IMR-90 (cell line): ENCODE results near the gene SCFD2. TPM values are rescaled to one million over a fixed set of nuclear protein-coding genes. Genes with fewer than 3 reads are reported as not detected.

Source experiments
- ATAC-seq: fragments of 200-7000 bp; cut with Tn5 transposase; 2 replicates; pipeline ENCODE4 v1.9.1; 2020; ENCODE audit warnings: low read depth, mild to moderate bottlenecking, moderate library complexity
- BruUV-seq: library from RNA; stranded (reverse); fragments of 400-500 nt; replicated peaks from 2 replicates; lab custom pipeline; 2021; lab: Mats Ljungman, UMichigan
- CTCF ChIA-PET: fragments of 300-600 bp; formaldehyde crosslinking; extraction: SDS; loops from one replicate; lab custom pipeline; 2021; ENCODE audit warnings: antibody characterized with exemption; lab: Yijun Ruan, JAX
- POLR2A ChIA-PET: fragments of 300-600 bp; sonication (Branson Sonifier 250); formaldehyde crosslinking; loops from one replicate; lab custom pipeline; 2022; ENCODE audit warnings: antibody characterized with exemption; ENCODE audit not compliant: unreplicated experiment; lab: Charles Lee
- DNase-seq: peaks from one replicate; pipeline ENCODE4 v3.0.0; 2013
- H2AFZ ChIP-seq: replicated peaks from 2 replicates; pipeline ENCODE3; 2013; ENCODE audit warnings: low read length, mild to moderate bottlenecking; ENCODE audit not compliant: poor library complexity
- H2AK5ac ChIP-seq: 2 replicates; pipeline ENCODE4 v1.6.1; 2013; ENCODE audit warnings: low read depth, low read length, inconsistent platforms
- H2AK9ac ChIP-seq: replicated peaks from 2 replicates; pipeline ENCODE3; 2013; ENCODE audit warnings: mild to moderate bottlenecking, low read depth, low read length, moderate library complexity; ENCODE audit not compliant: poor library complexity
- H2BK120ac ChIP-seq: 2 replicates; pipeline ENCODE4 v1.6.1; 2013; ENCODE audit warnings: low read depth, low read length, inconsistent platforms
- H2BK15ac ChIP-seq: 3 replicates; pipeline ENCODE4 v1.6.1; 2013; ENCODE audit warnings: low read depth, low read length, inconsistent platforms
- H2BK20ac ChIP-seq: 2 replicates; pipeline ENCODE4 v1.6.1; 2013; ENCODE audit warnings: low read depth, mild to moderate bottlenecking, inconsistent platforms, low read length, moderate library complexity
- H2BK5ac ChIP-seq: 2 replicates; pipeline ENCODE4 v1.6.1; 2013; ENCODE audit warnings: mild to moderate bottlenecking, low read depth, low read length, inconsistent platforms; ENCODE audit not compliant: poor library complexity, severe bottlenecking
- H3K14ac ChIP-seq: replicated peaks from 2 replicates; pipeline ENCODE4 v1.6.1; 2013; ENCODE audit warnings: low read depth, low read length, inconsistent platforms
- H3K18ac ChIP-seq: 2 replicates; pipeline ENCODE4 v1.6.1; 2013; ENCODE audit warnings: low read depth, low read length, control low read depth
- H3K23ac ChIP-seq: 2 replicates; pipeline ENCODE4 v1.6.1; 2013; ENCODE audit warnings: low read depth, low read length, inconsistent platforms
- H3K27ac ChIP-seq: 2 replicates; pipeline ENCODE4 v1.5.1; 2013; ENCODE audit warnings: mild to moderate bottlenecking, control low read depth, low read length; ENCODE audit not compliant: insufficient read depth
- H3K27me3 ChIP-seq: 2 replicates; pipeline ENCODE4 v1.6.1; 2013; ENCODE audit warnings: low read length; ENCODE audit not compliant: control insufficient read depth, insufficient read depth
- H3K36me3 ChIP-seq: 2 replicates; pipeline ENCODE4 v1.6.1; 2013; ENCODE audit warnings: low read length, mixed read lengths; ENCODE audit not compliant: control insufficient read depth, insufficient read depth
- H3K4ac ChIP-seq: 2 replicates; pipeline ENCODE4 v1.6.1; 2013; ENCODE audit warnings: low read depth, low read length, inconsistent platforms
- H3K4me1 ChIP-seq: 2 replicates; pipeline ENCODE4 v1.6.1; 2013; ENCODE audit warnings: low read length, mixed read lengths; ENCODE audit not compliant: control insufficient read depth, insufficient read depth
- H3K4me2 ChIP-seq: 2 replicates; pipeline ENCODE4 v1.6.1; 2013; ENCODE audit warnings: low read depth, mild to moderate bottlenecking, control low read depth, low read length, moderate library complexity
- H3K4me3 ChIP-seq: 2 replicates; pipeline ENCODE4 v1.5.1; 2013; ENCODE audit warnings: low read depth, mild to moderate bottlenecking, control low read depth, low read length, moderate library complexity; ENCODE audit not compliant: insufficient read depth
- H3K56ac ChIP-seq: 2 replicates; pipeline ENCODE4 v1.6.1; 2013; ENCODE audit warnings: low read length, inconsistent platforms; ENCODE audit not compliant: insufficient read depth; ENCODE audit errors: extremely low read depth
- H3K79me1 ChIP-seq, 2 experiments: 2 replicates each; pipeline ENCODE4 v1.6.1; 2013; ENCODE audit warnings: low read length in 2 of 2, inconsistent platforms in 1 of 2, low read depth in 1 of 2
- H3K9ac ChIP-seq: 2 replicates; pipeline ENCODE4 v1.6.1; 2013; ENCODE audit warnings: low read depth, low read length, control low read depth
- H3K9me1 ChIP-seq: 2 replicates; pipeline ENCODE4 v1.6.1; 2013; ENCODE audit warnings: low read length, inconsistent platforms; ENCODE audit not compliant: insufficient read depth
- H3K9me3 ChIP-seq: 2 replicates; pipeline ENCODE4 v1.6.1; 2013; ENCODE audit warnings: low read length; ENCODE audit not compliant: control insufficient read depth, insufficient read depth
- H4K20me1 ChIP-seq: 2 replicates; pipeline ENCODE4 v1.6.1; 2013; ENCODE audit warnings: low read length, inconsistent platforms; ENCODE audit not compliant: insufficient read depth
- H4K5ac ChIP-seq: 2 replicates; pipeline ENCODE4 v1.6.1; 2013; ENCODE audit warnings: mild to moderate bottlenecking, low read depth, low read length, control low read depth
- H4K8ac ChIP-seq, 2 experiments: 2 replicates each; pipeline ENCODE4 v1.6.1; 2013; ENCODE audit warnings: low read depth in 2 of 2, low read length in 2 of 2, control low read depth in 1 of 2, inconsistent platforms in 1 of 2
- H4K91ac ChIP-seq: 2 replicates; pipeline ENCODE4 v1.6.1; 2013; ENCODE audit warnings: low read depth, low read length, inconsistent platforms; ENCODE audit not compliant: insufficient read depth
- BHLHE40 ChIP-seq: fragments of 150-350 bp; IDR thresholded peaks from 2 replicates; pipeline ENCODE4 v1.6.1; 2016; ENCODE audit warnings: mild to moderate bottlenecking, low read depth, low read length
- CHD1 ChIP-seq: IDR thresholded peaks from 2 replicates; pipeline ENCODE4 v1.6.1; 2012; ENCODE audit warnings: low read depth, low read length, improper control_type of control experiment
- ELK1 ChIP-seq: fragments of 150-350 bp; IDR thresholded peaks from 2 replicates; pipeline ENCODE4 v1.6.1; 2016; ENCODE audit warnings: low read depth, mild to moderate bottlenecking, low read length, moderate library complexity, borderline replicate concordance
- FOS ChIP-seq: fragments of 150-350 bp; IDR thresholded peaks from 2 replicates; pipeline ENCODE4 v1.6.1; 2016; ENCODE audit warnings: low read depth, low read length
- MAFK ChIP-seq: IDR thresholded peaks from 2 replicates; pipeline ENCODE4 v1.6.1; 2012; ENCODE audit warnings: low read depth, low read length, improper control_type of control experiment
- MXI1 ChIP-seq: IDR thresholded peaks from 2 replicates; pipeline ENCODE4 v1.6.1; 2012; ENCODE audit warnings: low read depth, mild to moderate bottlenecking, low read length, moderate library complexity, borderline replicate concordance
- NFE2L2 ChIP-seq: fragments of 150-350 bp; IDR thresholded peaks from 2 replicates; pipeline ENCODE4 v1.6.1; 2016; ENCODE audit warnings: low read depth, mild to moderate bottlenecking, low read length
- SMC3 ChIP-seq: fragments of 150-350 bp; IDR thresholded peaks from 2 replicates; pipeline ENCODE4 v1.6.1; 2016; ENCODE audit warnings: low read depth, mild to moderate bottlenecking, antibody characterized with exemption, low read length, moderate library complexity
- WGBS, 2 experiments: methylation state at CpG; one replicate each; pipeline versions ENCODE4 v1.1.5 to v1.1.7; 2013; ENCODE audit warnings: missing lambda C conversion rate in 2 of 2; ENCODE audit not compliant: insufficient read length in 1 of 2; ENCODE audit errors: extremely low coverage in 2 of 2; 5-methylcytosine and 5-hydroxymethylcytosine counted together
- dilution Hi-C: fragments of 300-500 bp; cut with HindIII; formaldehyde crosslinking; loops from one replicate; pipeline ENCODE4 v1.14.3; 2018; ENCODE audit warnings: low sequenced_read_pairs; ENCODE audit not compliant: unreplicated experiment
- in situ Hi-C: fragments of 300-500 bp; cut with MboI; formaldehyde crosslinking; loops from 3 replicates; pipeline ENCODE4 v1.14.3; 2019; ENCODE audit warnings: low sequenced_read_pairs, inconsistent platforms, mixed read lengths
- intact Hi-C: fragments of 100-400 bp; cut with micrococcal nuclease; formaldehyde crosslinking; loops from 2 replicates; pipeline ENCODE4 v1.10.0; 2022
- polyA plus RNA-seq, 3 experiments: library from polyadenylated mRNA; depleted of rRNA; stranded (reverse); fragments of >200 nt; gene quantifications; 2 replicates each; pipeline ENCODE4 v1.2.3, GENCODE V29; 2012; ENCODE audit warnings: low replicate concordance in 1 of 3
- total RNA-seq: library from RNA; depleted of rRNA; stranded (reverse); fragments of >200 nt; gene quantifications from 2 replicates; pipeline ENCODE4 v1.2.3, GENCODE V29; 2012

SCFD2 gene
- total and polyA plus RNA-seq, 2 of the 4 experiments (the other 2 are of a cell fraction): 18.9 to 62.4 TPM

DNA sequence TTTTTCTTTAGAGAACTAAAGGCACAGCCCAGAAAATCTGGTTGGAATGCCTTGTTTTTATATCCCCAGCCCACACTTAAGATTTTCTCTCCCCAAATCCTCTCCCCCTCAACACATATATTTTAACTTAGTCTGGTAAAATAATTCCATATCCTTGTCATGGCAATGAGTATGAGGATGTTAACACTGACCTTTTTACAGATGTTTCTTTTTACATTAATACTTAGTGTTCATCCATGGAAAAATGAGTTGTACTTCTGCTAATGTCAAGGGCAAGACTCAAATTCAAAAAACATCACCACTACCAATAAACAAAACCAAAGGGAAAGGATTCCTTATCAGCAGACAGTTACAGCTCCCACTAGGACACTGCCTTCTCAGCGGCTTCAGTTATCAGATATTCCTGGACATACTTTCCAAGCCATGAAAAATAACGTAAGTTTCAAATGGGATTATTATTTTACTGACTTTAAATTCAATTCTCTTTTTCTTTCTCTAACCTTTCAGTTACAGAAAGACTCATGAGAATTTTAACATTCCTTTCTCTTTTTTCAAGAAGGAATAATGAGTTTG is 420.4 kb downstream of the SCFD2 start:
- H2BK15ac ChIP-seq: no peak overlapping the region
- no peak overlapping the region for H2AK9ac ChIP-seq
- no peak overlapping the region for H3K9ac ChIP-seq
- CTCF ChIA-PET: interaction anchor here (2.0 kb wide), 1 partner anchor 34 kb away, joined by 6 read pairs; no protein-coding TSS in a partner anchor
- DNase-seq (no peak), ATAC-seq (peak; percentile 24; the same call in 1 of the 2 replicates)
- H3K56ac ChIP-seq: no peak overlapping the region
- no peak overlapping the region for H2BK20ac ChIP-seq
- intact Hi-C loops: no loop called here
- H3K18ac ChIP-seq: no peak overlapping the region
- no peak overlapping the region for H2BK5ac ChIP-seq
- H3K14ac ChIP-seq: no peak overlapping the region
- no peaks in the 10 kb centered on the region for H3K36me3 ChIP-seq
- H3K4me3 ChIP-seq: no peak overlapping the region
- no peak overlapping the region for H4K5ac ChIP-seq
- no peak overlapping the region for H4K8ac ChIP-seq
- H3K9me1 ChIP-seq: peaks cover 3% of the 10 kb centered on the region; the same call in 1 of the 2 replicates
- WGBS, 2 experiments: no CpG with 5 or more reads among the region's 2 CpGs
- no TSS peak for BruUV-seq
- H3K4me1 ChIP-seq: 0 out of 2 replicates have a peak, but pooled peaks cover 2% of the 10 kb centered on the region
- POLR2A ChIA-PET: no interaction called here
- no peaks in the 10 kb centered on the region for H3K79me1 ChIP-seq
- no peak overlapping the region for H3K4ac ChIP-seq
- no peak overlapping the region for H3K23ac ChIP-seq
- H4K20me1 ChIP-seq: no peaks in the 10 kb centered on the region
- H3K27ac ChIP-seq: no peak overlapping the region
- no peak overlapping the region for H2AFZ ChIP-seq
- in situ Hi-C loops: no loop called here
- H3K9me3 ChIP-seq: no peaks in the 10 kb centered on the region
- H2AK5ac ChIP-seq: no peak overlapping the region
- no peak overlapping the region for H4K91ac ChIP-seq
- no peak for TF ChIP-seq FOS
- TF ChIP-seq MXI1: no peak
- no peak for TF ChIP-seq SMC3
- no peak for TF ChIP-seq CHD1
- no peak for TF ChIP-seq ELK1
- no peak for TF ChIP-seq BHLHE40
- no peak for TF ChIP-seq NFE2L2
- TF ChIP-seq MAFK: no peak
- H2BK120ac ChIP-seq: no peak overlapping the region
- dilution Hi-C loops: no loop called here
- no peaks in the 10 kb centered on the region for H3K27me3 ChIP-seq
- H3K4me2 ChIP-seq: no peak overlapping the region
